HepG2 (cell line): ENCODE results near the gene NPW. TPM values are rescaled to one million over a fixed set of nuclear protein-coding genes. Genes with fewer than 3 reads are reported as not detected.

Source experiments
- ARID4A ChIP-seq: sonication (generic); formaldehyde crosslinking; IDR thresholded peaks from 2 replicates; pipeline ENCODE4 v1.5.0; 2020; ENCODE audit warnings: mild to moderate bottlenecking, missing genetic modification reagents, borderline replicate concordance
- ATRX ChIP-seq: sonication (generic); formaldehyde crosslinking; IDR thresholded peaks from 2 replicates; pipeline ENCODE4 v1.4.0; 2020; ENCODE audit warnings: missing genetic modification reagents, borderline replicate concordance
- FOXC1 ChIP-seq: sonication (generic); formaldehyde crosslinking; IDR thresholded peaks from 2 replicates; pipeline ENCODE4 v1.8.0; 2022; ENCODE audit warnings: mild to moderate bottlenecking, missing genetic modification reagents, borderline replicate concordance
- KDM5B ChIP-seq: sonication (generic); formaldehyde crosslinking; IDR thresholded peaks from 2 replicates; pipeline ENCODE4 v1.4.0; 2020; ENCODE audit warnings: missing genetic modification reagents, mild to moderate bottlenecking, borderline replicate concordance
- RAD21 ChIP-seq: fragments of 450-650 bp; formaldehyde crosslinking; IDR thresholded peaks from 2 replicates; pipeline ENCODE4 v1.5.0; 2020; ENCODE audit warnings: mild to moderate bottlenecking
- REPIN1 ChIP-seq: sonication (generic); formaldehyde crosslinking; IDR thresholded peaks from 2 replicates; pipeline ENCODE4 v1.8.0; 2022; ENCODE audit warnings: missing genetic modification reagents, low read depth, mild to moderate bottlenecking, borderline replicate concordance
- RNF2 ChIP-seq: fragments of 450-650 bp; conservative IDR thresholded peaks from 2 replicates; pipeline ENCODE4 v1.6.1; 2016; ENCODE audit warnings: low read depth
- RXRA ChIP-seq: sonication (generic); formaldehyde crosslinking; IDR thresholded peaks from 2 replicates; pipeline ENCODE4 v1.5.1; 2020; ENCODE audit warnings: missing genetic modification reagents
- SRSF1 ChIP-seq: fragments of 200-400 bp; formaldehyde crosslinking; optimal IDR thresholded peaks from 2 replicates; pipeline ENCODE3; 2017; ENCODE audit warnings: mild to moderate bottlenecking, low read depth, low read length, moderate library complexity
- SRY ChIP-seq: sonication (generic); formaldehyde crosslinking; IDR thresholded peaks from 2 replicates; pipeline ENCODE4 v1.8.0; 2022; ENCODE audit warnings: mild to moderate bottlenecking, missing genetic modification reagents
- TOPORS ChIP-seq: sonication (generic); formaldehyde crosslinking; IDR thresholded peaks from 2 replicates; pipeline ENCODE4 v1.8.0; 2023; ENCODE audit warnings: mild to moderate bottlenecking, missing genetic modification reagents
- ZFP37 ChIP-seq: sonication (generic); formaldehyde crosslinking; IDR thresholded peaks from 2 replicates; pipeline ENCODE4 v1.4.0; 2020; ENCODE audit warnings: missing genetic modification reagents, borderline replicate concordance
- ZFP62 ChIP-seq: sonication (generic); formaldehyde crosslinking; IDR thresholded peaks from 2 replicates; pipeline ENCODE4 v1.4.0; 2020; ENCODE audit warnings: missing genetic modification reagents
- ZFX ChIP-seq: sonication (generic); formaldehyde crosslinking; IDR thresholded peaks from 2 replicates; pipeline ENCODE4 v1.4.0; 2020; ENCODE audit warnings: mild to moderate bottlenecking, low read depth, missing genetic modification reagents, moderate library complexity
- ZMYM4 ChIP-seq: sonication (generic); formaldehyde crosslinking; IDR thresholded peaks from 2 replicates; pipeline ENCODE4 v1.8.1; 2023; ENCODE audit warnings: mild to moderate bottlenecking, missing genetic modification reagents
- ZNF234 ChIP-seq: sonication (generic); formaldehyde crosslinking; conservative IDR thresholded peaks from 2 replicates; pipeline ENCODE4 v1.5.1; 2020; ENCODE audit warnings: mild to moderate bottlenecking, missing genetic modification reagents
- ZNF276 ChIP-seq: sonication (generic); formaldehyde crosslinking; IDR thresholded peaks from 2 replicates; pipeline ENCODE4 v1.4.0; 2020; ENCODE audit warnings: mild to moderate bottlenecking, low read depth, missing genetic modification reagents
- ZNF281 ChIP-seq: sonication (generic); formaldehyde crosslinking; IDR thresholded peaks from 2 replicates; pipeline ENCODE4 v1.4.0; 2020; ENCODE audit warnings: missing genetic modification reagents, borderline replicate concordance
- ZNF331 ChIP-seq: sonication (generic); formaldehyde crosslinking; IDR thresholded peaks from 2 replicates; pipeline ENCODE4 v1.4.0; 2020; ENCODE audit warnings: missing genetic modification reagents
- polyA plus RNA-seq, 8 experiments: library from polyadenylated mRNA; depleted of rRNA in 3 of 8; stranded (reverse) in 7 of 8; unstranded in 1 of 8; fragments of >200 nt; fragmentation: Illumina TruSeq in 4 of 8; extraction: Trizol in 4 of 8; gene quantifications; 2 replicates each; pipeline versions ENCODE4 v1.2.1 to v1.2.3, GENCODE V29; 2011 to 2016; ENCODE audit warnings: low read depth in 4 of 8, missing spikeins in 1 of 8, mixed read lengths in 1 of 8; ENCODE audit not compliant: insufficient read depth in 1 of 8
- total RNA-seq, 5 experiments: library from RNA; depleted of rRNA; stranded (reverse); fragments of >200 nt; fragmentation: Illumina TruSeq; extraction: Trizol; gene quantifications; 2 replicates each; pipeline ENCODE4 v1.2.3, GENCODE V29; 2016; ENCODE audit warnings: low read depth in 1 of 5

Gene NPW
- total and polyA plus RNA-seq, 2 of the 13 experiments (the other 11 are each of a cell fraction or from before 2014, with no cell fraction given): 0.24 to 0.97 TPM

GRCh38 chr16:2023092-2024031, 3.8 kb downstream of the NPW start (continued):
- peak; percentile 53; the same call in 1 of the 2 replicates for TF ChIP-seq ARID4A (CRISPR knock-in tag)
- TF ChIP-seq FOXC1 (CRISPR knock-in tag): peak; percentile 81; the same call in 1 of the 2 replicates
- 0 out of 2 replicates have a peak, but pooled peaks have one; percentile 17 for TF ChIP-seq ZNF331 (CRISPR knock-in tag)
- no peak for TF ChIP-seq RNF2
- peak; percentile 35 for TF ChIP-seq SRSF1
- TF ChIP-seq KDM5B (CRISPR knock-in tag): peak; percentile 61; the same call in 1 of the 2 replicates
- peak; percentile 58; the same call in 1 of the 2 replicates for TF ChIP-seq REPIN1 (CRISPR knock-in tag)
- 0 out of 2 replicates have a peak, but pooled peaks have one; percentile 43 for TF ChIP-seq ZFP37 (CRISPR knock-in tag)
- no peak for TF ChIP-seq SRY (CRISPR knock-in tag)
- TF ChIP-seq ZNF276 (CRISPR knock-in tag): no peak
- TF ChIP-seq ATRX (CRISPR knock-in tag): no peak
- TF ChIP-seq RAD21 (CRISPR knock-in tag): peak; percentile 98
- no peak for TF ChIP-seq ZFP62 (CRISPR knock-in tag)
- TF ChIP-seq ZMYM4 (CRISPR knock-in tag): peak; percentile 65; the same call in 1 of the 2 replicates
- TF ChIP-seq ZFX (CRISPR knock-in tag): peak; percentile 74
- TF ChIP-seq TOPORS (CRISPR knock-in tag): no peak
- peak; percentile 55; the same call in 1 of the 2 replicates for TF ChIP-seq RXRA
- no peak for TF ChIP-seq ZNF234
- no peak for TF ChIP-seq ZNF281 (CRISPR knock-in tag)
